HG03280 (cell line): ENCODE results near the gene DSE.
"Not testable (repeated sequence)": the region's sequence is repeated elsewhere in the genome, so short reads cannot be mapped to it uniquely, and the experiment has no call there.

Source experiments
- ATAC-seq: cut with Tn5 transposase; IDR thresholded peaks from one replicate; pipeline ENCODE4 v1.9.1; 2021; ENCODE audit warnings: mild to moderate bottlenecking, moderate library complexity; ENCODE audit not compliant: unreplicated experiment

The DSE gene

GRCh38 chr6:116370760-116371119 is at the start of gene DSE:
TSS of gene DSE (plus strand) at chr6:116370947. CDS start at chr6:116399251, 28,304 bp downstream.
- peak; percentile 79 for ATAC-seq

DNA sequence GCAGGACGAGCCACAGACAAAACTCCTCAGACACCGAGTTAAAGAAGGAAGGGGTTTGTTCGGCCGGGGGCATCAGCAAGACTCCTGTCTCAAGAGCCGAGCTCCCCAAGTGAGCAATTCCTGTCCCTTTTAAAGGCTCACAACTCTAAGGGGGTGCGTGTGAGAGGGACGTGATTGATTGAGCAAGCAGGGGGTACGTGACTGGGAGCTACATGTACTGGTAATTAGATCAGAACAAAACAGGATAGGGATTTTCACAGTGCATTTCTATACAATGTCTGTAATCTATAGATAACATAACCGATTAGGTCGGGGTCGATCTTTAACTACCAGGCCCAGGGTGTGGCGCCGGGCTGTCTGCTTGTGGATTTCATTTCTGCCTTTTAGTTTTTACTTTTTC is 48.8 kb upstream of the DSE start:
- not testable (repeated sequence) for ATAC-seq

DNA sequence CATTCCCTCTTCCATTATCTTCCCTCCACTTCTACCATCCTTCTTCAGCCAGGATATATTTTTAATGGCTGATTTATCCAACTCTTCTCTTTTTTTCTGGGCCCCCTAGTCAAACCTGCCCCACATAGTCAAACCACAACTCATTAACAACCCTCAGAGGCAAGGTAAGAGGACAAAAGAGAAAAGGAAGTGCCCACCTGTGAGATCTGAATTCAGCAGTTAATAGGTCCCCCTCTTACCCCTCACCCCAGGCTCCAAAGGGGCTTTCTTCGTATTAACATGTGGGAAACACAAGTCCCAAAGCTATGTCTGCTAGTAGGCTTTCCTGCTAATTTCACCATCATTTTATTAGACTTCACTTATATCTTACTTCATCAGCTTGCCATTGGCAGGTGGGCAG is 46.9 kb upstream of the DSE start:
- ATAC-seq, result no peak

- not testable (repeated sequence) for ATAC-seq
Measured at GRCh38 chr6:116325634-116326132, 45.1 kb upstream of the DSE start.

DNA sequence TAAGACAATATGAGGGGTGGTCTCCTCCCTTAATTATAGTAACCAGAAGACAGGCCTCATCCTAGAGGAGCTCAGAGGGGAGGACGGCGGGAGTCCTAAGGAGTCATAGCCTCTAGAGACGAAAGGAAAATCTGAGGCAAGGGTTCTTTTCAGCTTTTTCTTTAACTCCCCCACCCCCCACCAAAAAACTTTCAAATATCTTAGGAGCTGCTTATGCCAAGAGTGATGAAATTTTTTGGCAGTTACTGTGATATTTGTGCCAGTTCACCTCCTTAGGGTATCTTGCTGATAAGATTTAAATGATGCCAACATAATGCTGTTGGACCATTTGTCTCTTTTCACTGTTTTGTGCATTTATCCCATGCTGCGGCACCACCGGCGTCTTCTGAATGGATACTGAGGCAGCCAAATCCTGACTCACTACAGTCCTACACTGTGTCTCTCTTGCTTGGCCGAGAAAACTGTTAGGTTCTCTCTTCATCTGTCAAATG is 44.5 kb upstream of the DSE start:
- ATAC-seq, result no peak

DNA sequence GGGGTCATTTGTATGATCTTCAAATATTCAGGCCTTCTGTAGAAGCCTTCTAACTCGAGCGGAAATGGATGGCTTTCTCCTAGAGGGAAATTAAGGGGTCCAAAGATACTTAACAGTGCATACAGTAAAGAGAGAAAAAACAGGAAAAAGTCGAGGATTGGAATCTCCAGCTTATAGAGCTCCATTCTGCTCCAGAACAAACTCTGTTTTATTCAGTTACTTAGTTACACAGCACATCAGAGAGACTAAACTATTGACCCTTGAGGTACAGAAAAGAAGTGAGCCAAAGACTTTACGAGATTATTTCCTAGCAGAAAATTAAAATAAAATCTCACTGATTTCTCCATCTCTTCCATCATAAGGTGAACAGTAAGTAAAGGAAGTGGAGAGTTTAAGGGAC is 43.8 kb upstream of the DSE start:
- ATAC-seq, result no peak

DNA sequence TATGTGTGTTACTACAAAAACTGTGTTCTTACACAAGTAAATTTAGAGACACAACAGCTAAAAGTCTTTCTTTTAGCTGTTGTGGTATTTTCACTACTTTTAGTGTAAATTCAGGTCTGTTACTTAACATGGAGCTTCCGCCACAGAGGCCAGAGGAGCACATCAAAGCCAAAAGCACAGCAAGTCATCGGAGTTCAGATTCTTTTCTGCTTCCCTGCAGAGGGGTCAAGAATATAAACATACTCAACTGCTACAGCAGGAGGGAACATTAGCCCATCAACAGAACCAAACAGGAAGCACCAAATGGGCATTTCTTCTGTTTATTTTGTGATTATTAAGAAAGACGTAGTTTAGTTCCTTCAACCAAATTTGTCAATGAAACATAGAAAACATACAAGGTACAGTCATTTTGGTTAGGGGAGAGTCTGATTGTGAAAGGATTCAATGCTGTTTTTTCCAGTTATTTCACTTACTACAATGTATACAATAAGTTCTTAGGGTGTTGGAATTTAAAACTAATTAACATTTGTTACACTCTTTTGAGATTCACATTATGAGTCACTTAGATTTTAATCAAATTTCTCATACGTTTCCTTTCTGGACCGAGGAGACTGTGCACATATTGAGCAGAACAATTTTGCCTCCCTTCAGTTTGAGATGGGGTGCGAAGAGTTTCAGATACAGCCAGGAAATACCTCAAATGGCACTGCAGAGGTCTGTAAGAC is 42.8 kb upstream of the DSE start:
- ATAC-seq, result no peak

GRCh38 chr6:116328528-116328903 is 42.2 kb upstream of the DSE start:
- no peak for ATAC-seq

DNA sequence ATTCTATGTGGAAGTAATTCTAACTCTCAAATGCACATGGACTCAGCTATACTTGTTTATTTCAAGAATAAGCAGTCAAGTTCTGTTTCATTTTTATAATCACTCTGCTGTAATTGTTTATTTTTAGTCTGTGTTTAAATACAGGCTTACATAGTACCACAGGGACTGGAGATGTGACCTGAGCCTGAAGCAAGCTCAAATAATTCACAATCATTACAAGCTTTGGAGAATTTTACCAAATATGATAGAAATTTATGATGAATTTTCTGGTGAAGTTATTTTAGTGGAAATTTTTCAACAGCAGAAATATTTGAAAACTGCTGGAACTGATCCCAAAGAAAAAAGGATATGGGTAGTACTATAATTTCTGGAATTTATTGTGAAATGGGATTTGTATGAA is 41.6 kb upstream of the DSE start:
- ATAC-seq, result no peak

DNA sequence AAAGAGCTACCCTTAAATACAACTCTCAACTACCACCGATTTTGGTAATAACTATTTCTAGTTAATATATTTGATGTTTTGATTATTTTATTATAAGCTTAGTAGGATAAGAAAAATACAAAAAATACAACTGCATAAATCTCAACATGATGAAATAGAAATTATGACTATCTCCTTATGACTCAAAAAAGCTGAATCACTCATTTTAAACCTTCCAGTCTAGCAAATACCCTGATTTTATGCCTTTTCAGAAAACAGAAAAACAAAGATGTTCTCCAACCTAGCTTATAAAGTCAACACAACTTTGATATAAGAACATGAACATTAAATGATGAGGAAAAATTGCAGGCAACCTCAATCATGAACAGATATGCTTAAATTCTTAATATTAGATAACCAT is 40.2 kb upstream of the DSE start:
- no peak for ATAC-seq

DNA sequence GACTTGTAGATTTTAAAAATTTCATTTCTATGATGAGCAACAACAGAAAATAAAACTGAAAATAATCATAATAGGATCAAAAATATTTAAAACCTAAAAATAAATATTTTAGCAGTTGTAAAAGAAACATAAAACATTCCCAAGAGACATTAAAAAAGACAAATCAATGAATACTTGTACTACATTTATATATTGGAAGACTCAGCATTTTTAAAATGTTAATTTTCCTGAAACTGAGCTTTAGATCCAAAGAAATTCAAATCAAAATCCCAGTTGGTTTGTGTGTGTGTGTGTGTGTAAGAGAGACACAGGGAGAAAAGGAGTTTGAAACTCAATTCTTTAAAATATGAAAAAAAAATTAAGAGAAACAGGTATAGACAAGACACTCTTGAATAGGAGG is 38.7 kb upstream of the DSE start:
- no peak for ATAC-seq

DNA sequence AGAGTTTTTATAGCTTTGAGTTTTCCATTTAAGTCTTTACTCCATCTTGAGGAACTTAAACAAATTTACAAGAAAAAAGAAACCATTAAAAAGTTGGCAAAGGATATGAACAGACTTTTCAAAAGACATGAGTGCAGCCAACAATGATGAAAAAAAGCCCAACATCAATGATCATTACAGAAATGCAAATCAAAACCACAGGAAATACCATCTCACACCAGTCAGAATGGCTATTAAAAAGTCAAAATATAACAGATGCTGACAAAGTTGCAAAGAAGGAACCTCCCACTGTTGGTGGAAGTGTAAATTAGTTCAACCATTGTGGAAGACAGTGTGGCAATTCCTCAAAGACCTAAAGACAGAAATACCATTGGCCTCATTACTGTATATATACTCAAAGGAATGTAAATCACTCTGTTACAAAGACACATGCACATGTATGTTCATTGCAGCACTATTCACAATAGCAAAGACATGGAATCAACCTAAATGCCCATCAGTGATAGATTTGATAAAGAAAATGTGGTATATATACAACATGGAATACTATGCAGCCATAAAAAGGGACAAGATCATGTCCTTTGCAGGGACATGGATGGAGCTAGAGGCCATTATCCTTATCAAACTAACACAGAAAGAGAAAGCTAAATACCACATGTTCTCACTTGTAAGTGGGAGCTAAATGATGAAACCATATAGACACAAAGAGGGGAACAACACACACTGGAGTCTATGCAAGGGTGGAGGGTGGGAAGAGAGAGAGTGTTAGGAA is 35.9 kb upstream of the DSE start:
- ATAC-seq, result not testable (repeated sequence)

DNA sequence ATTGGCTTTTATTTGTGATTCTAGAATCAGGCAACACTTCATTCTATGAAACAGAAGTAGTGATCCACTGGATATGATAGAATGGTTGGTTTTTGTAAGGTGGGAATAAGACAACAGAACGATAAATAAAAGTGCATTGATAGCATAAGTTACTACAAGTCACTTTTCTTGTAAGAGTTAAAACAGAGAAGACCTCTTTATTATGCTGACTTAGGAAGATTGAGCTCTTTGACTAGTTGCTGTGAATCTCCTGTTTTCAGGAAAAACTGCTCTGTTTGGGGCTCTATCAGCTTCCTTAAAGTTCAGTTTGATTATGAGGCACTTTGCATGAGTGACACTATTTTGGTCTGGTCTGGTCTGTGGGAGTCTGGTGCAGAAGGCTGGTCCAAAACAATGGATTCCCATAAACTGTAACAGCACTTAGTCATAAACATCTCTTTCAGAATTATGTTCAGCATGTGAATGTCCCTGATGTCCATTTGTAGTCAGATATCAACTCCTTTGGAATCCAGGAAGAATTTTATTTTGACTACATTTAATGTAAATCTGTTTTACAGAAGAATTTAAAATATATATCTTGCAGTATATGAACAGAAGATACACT is 35.0 kb upstream of the DSE start:
- no peak for ATAC-seq

GRCh38 chr6:116338943-116339342 is 31.8 kb upstream of the DSE start:
- no peak for ATAC-seq

GRCh38 chr6:116340625-116341024 is 30.1 kb upstream of the DSE start:
- not testable (repeated sequence) for ATAC-seq

DNA sequence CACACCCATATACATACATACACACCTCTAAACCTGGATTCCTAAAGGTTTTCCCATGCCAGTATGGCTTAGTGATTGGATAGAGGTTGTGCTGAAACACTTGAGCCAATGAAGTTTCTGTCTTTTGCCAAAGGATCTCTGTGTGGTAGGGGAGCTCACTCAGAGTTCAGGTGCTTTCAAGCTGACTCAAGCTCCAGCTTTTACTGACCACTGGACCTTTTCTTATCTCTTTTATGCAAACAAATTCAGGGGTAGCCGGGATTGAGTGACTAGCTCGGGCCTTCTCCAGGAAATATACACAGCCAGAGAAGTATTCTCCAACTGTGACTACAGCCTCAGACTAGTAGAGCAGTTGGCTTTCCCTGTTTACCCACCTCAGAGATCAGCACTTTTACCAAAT is 21.5 kb upstream of the DSE start:
- no peak for ATAC-seq

DNA sequence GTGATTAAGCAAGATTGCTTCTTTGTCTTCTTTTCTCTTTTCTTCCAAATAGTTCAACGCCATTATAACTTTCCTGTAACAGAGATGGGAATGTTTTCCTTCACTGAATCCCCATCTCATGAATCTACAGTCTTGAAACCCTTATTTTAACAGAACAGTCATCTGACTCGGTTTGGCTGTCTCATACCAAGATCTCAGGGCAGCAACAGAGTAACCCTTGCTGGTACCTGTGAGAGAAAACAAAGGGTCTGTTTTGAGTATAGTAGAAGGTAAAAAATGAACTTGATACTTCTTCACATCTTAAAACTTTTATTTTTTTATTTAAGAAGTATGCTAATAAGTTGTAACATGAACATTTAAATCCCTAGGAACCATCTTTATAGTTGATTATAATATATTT is 19.6 kb upstream of the DSE start:
- ATAC-seq, result no peak

GRCh38 chr6:116352515-116353471 is 18.0 kb upstream of the DSE start:
- peak; percentile 59 for ATAC-seq

DNA sequence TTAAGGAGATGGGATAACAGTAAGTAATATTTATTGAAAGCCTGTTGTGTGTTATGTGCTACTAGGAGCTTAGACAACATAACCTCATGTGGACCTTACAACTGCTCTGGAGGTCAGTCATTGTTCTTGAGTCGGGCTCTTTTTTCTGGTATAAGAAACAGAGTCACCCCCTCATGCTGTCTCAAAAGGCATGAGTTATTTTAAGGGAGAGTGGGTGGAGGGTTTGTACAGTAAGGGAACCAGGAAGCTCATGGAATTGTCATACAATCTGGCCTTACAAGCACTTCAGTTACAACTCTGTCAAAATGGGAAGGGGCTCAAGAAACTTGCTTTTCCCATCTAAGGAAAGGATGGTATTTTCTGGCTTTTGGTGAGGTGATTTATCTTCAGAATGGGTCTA is 16.5 kb upstream of the DSE start:
- no peak for ATAC-seq

- no peak for ATAC-seq
Measured at GRCh38 chr6:116355796-116356195, 15.0 kb upstream of the DSE start.

DNA sequence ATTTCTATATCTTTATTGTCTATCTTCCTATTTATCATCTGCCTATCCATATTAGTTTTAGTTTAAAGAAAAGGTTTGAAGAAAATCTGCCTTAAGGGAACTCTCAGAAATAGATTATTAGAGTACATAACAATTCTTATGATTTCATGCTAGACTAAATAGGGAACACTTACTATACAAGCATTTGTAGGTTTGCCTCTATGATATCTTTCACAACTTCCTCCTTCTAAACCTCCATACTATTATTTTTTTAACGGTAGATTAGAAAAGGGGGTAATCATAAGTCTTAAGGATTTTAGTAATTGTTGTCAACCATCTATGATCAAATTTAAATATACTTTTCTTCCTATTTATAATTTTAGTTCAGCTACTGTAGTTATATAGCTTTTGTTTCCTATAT is 11.6 kb upstream of the DSE start:
- no peak for ATAC-seq
